GF-D8 (cell line): ENCODE measurements around the gene BORCS6.
A peak's percentile ranks its signal among the peaks of the same experiment; 100 is the strongest.

Source experiments
- DNase-seq: peaks from one replicate; lab custom pipeline; 2025; lab: John Stamatoyannopoulos, UW

The BORCS6 gene

DNA sequence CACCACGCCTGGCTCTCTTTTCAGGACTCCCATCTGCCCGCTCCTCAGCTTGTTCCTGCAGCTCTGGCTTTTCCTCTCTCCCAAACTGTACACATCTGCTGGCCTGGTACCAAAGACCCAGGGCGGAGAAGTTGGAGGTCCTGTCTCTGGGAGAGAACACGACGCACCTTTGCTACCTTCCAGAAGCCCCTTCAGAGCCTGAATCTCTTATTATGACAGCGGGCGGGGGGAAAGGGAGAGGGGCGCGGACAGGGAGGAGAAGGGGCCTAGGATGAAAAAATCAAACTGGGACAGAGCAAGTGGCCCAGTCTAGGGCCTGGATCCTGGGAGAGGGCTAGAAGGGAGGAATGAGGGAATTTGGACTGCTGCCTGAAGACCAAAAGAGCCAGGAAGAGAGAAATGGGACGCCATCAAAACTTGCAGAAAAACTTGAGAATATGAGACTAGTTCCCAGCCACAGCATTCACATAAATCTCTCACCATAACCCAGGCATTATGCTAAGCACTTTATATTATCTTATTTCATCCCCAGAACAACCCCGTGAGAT lies 35.3 kb downstream of the BORCS6 start:
- DNase-seq, result no peak

DNA sequence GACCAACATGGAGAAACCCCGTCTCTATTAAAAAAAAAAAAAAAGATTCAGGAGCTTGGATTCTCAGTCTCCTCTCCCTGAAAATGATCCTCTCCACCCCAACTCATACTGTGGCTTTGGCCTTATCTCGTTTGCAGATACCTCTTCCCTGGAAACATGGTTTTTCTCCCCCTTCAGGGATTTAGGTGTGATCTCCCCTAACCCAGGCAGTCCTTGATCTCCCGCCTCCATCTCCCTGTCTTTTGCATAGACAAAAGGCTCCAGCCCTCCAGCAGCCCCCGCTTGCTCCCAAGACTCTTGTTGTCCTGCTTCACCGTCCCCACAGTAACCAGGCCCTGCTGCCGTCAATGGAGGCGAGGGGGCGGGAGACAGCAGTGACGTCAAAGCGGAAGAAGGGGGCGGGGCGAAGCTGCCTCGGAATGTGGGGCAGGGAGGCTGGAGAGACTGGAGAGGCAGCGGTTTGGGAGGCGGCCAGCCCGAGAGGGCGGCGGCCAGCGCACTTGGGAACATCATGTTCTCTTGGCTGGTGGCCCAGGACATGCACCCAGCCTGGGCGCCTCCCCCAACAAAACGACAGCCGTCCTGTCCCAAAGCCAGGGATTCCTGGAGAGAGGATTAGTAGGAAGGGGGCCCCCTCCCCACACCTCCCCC lies 35.9 kb downstream of the BORCS6 start:
- DNase-seq, result peak; percentile 60

GRCh38 chr17:8153525-8153956 lies 36.4 kb downstream of the BORCS6 start:
- DNase-seq, result peak; percentile 6

DNA sequence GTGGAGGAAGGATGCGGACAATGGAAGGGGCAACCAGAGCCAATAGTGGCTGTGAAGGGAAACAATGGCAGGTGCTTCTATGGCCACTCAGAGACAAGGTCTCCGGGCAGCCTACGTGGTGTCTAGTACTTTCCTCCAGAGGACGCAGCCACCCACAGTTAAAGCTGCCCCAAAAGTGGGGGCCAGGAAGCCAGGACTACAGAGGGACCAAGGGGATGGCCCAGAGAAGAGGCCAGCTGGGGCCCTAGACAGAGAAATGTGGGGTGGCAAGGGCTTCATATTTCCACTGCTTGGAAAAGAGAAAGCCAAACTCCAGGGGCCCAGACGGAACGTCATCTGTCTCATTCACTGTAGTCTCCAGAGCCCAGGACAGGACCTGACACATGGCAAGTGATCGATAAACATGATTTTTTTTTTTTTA lies 36.9 kb downstream of the BORCS6 start:
- no peak for DNase-seq

DNA sequence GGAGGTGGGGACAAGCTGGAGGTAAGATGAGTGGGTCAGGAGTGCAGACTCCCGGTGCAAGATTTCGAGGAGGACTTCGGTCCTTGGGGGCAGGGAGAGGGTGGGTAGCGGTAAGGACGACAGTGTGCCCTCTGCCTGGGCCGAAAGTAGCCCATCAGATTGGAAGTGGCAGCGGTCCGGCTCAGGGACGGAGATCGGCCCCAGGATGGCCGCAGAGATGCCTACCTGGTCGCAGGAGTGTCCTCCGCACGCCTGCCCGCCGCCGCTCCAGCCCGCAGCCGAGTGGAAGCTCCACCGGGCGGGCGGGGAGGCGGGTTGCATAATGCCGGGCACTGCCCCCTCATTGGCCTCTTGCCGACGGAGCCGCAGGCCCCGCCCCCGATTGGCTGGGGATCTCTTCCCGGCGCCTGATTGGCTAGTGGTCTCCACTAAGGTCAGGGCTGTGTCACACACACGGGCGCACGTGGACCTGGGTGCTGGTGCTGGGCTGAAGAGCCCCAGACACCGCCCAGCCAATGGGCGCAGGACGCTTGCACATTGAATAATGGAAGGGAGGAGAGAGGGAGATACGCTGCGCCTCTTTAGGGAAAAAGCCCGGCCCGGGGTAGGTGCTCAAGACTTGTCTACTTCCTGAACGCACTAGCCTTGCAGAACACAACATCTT lies 37.7 kb downstream of the BORCS6 start, which contains the start of gene PER1:
Gene PER1, minus strand, starts transcription at position 293 of the 664 bp plus-strand sequence. CDS start 1,698 bp downstream, outside the sequence.
- peak; percentile 75 for DNase-seq

- DNase-seq, result no peak
These were observed 38.3 kb downstream of the BORCS6 start for GRCh38 chr17:8151641-8152111.

- peak; percentile 10 for DNase-seq
These were observed 38.8 kb downstream of the BORCS6 start for GRCh38 chr17:8151120-8151640.

- DNase-seq, result no peak
These were observed 39.5 kb downstream of the BORCS6 start for GRCh38 chr17:8150194-8151119.

- DNase-seq, result no peak
These were observed 40.4 kb downstream of the BORCS6 start for GRCh38 chr17:8149419-8150193.

DNA sequence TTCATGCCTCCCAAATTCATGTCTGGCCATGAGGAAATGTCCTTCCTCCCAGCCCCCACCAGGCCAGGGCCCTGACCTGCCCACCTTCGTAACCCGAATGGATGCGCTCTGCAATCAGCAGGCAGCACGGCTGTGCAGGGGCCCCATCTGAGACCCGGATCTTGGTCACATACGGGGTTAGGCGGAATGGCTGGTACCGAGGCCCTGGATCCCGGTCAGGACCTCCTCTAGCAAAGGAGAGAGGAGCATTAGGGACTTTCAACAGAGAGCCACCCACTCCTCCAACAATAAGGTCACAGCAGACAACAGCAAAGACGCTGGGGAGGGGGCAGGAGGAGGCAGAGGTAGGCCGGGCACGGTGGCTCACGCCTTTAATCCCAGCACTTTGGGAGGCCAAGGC lies 41.4 kb downstream of the BORCS6 start:
- DNase-seq, result no peak

GRCh38 chr17:8147805-8148404 lies 42.1 kb downstream of the BORCS6 start:
- no peak for DNase-seq

DNA sequence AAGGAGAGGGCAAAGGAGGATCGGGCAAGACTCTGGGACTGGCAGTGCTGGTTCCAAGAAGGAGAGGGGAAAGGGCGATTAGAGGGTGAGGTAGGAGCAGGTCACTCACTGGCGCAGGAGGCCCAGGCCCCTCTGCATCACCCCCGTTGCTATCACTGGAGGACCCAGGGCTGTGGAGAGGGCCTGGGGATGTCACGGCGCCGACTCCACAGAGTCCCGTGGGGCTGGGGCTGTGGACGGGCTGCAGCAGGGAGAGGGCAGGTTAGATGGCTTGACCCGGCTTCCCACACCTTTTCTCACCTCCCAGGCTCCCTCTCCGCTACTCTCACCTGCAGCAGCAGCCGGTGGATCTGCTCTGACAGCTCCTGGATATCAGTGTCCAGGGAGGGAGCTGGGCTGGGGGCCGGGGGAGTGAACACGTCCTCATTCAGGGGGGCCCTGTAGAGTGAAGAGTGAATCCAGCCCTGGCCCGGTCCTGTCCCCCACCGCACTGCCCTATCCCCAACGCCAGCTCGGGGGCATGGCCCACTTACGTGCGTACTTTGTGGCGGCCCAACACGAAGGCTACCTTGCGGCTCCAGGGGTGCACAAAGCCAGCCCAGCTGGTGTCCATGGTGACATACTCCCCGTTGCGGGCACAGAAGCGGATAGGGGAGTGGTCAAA lies 42.7 kb downstream of the BORCS6 start:
- no peak for DNase-seq

DNA sequence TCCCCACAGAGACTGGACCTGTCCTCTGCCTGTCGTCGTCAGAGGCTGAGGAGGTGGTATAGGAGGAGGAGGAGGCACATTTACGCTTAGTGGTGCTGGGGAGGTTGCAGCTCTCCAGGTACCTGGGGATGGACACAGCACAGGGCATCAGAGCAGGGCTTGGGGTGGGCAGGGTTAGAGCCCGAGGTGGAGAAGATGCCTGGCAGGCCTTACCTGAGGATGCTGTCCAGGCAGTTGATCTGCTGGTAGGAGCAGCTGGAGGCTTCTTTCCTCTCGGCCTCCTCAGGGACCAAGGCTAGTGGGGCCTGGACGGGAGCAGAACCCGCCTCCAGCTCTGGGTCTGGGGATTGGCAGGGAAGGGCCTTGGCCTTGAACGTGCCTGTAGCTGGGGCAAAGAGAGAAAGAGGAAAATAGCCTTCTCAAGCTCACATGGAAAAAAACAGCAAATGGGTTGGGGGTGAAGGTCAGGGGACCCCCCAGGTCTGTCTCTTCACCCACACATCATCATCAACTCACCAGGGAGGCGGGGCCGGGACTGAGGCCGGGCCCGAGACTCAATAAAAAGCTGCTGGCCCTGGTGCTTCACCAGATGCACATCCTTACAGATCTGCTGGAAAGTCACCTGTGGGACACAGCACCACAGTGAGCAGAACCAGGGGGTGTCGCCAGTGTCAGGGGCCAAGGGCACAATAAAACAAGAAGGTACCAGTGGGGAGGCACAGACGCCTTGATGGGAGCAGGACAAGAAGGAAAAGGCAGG lies 43.4 kb downstream of the BORCS6 start:
- no peak for DNase-seq

- DNase-seq, result no peak
These were observed 44.2 kb downstream of the BORCS6 start for GRCh38 chr17:8145811-8146210.

GRCh38 chr17:8144401-8145231 lies 45.4 kb downstream of the BORCS6 start:
- DNase-seq, result no peak

- DNase-seq, result no peak
These were observed 46.2 kb downstream of the BORCS6 start for GRCh38 chr17:8143581-8144400.

- no peak for DNase-seq
These were observed 46.9 kb downstream of the BORCS6 start for GRCh38 chr17:8142887-8143580.
